Adrenal gland (tissue), 12 donors: ENCODE measurements around the gene MAIP1. TPM values are rescaled to one million over a fixed set of nuclear protein-coding genes. Genes with fewer than 3 reads are reported as not detected.

Experiments used
- DNase-seq, 7 donors: peaks; one replicate each; pipeline ENCODE4 v3.0.0-alpha.2; 2019 to 2020
- H3K27ac ChIP-seq, 5 donors: fragments of 200-600 bp; sonication (generic) in 4 of 5; 1 replicate in 3 of 5; 2 replicates in 2 of 5; pipeline versions ENCODE4 v1.5.1 to v1.8.0; 2016 to 2020; ENCODE audit warnings: mild to moderate bottlenecking in 1 of 5
- H3K27me3 ChIP-seq: fragments of 200-600 bp; 2 replicates; pipeline ENCODE4 v1.8.0; 2021
- H3K36me3 ChIP-seq, 2 donors: fragments of 200-600 bp; replicated peaks in 1 of 2; 1 replicate in 1 of 2; 2 replicates in 1 of 2; pipeline versions ENCODE4 v1.5.1 to v1.8.0; 2018 to 2022
- H3K4me1 ChIP-seq, 2 donors: fragments of 200-600 bp; replicated peaks in 1 of 2; 1 replicate in 1 of 2; 2 replicates in 1 of 2; pipeline versions ENCODE4 v1.5.1 to v1.8.0; 2018 to 2021
- H3K4me3 ChIP-seq, 4 donors: fragments of 200-600 bp; sonication (generic) in 3 of 4; one replicate each; pipeline ENCODE4 v1.5.1; 2016 to 2018
- H3K9me3 ChIP-seq, 3 donors: fragments of 200-600 bp; sonication (generic) in 1 of 3; replicated peaks in 1 of 3; 1 replicate in 2 of 3; 2 replicates in 1 of 3; pipeline versions ENCODE4 v1.5.1 to v1.8.0; 2016 to 2021
- CTCF ChIP-seq, 6 experiments: fragments of 450-650 bp in 4 of 6; fragments of 200-600 bp in 2 of 6; sonication (generic) in 1 of 6; IDR thresholded peaks; 1 replicate in 5 of 6; 2 replicates in 1 of 6; pipeline versions ENCODE4 v1.5.1 to v1.8.0; 2016 to 2021; ENCODE audit warnings: antibody characterized with exemption in 6 of 6, mild to moderate bottlenecking in 2 of 6, moderate library complexity in 1 of 6
- POLR2A ChIP-seq, 2 donors: fragments of 450-650 bp; IDR thresholded peaks; one replicate each; pipeline ENCODE4 v1.6.1; 2017; ENCODE audit warnings: antibody characterized with exemption in 2 of 2, mild to moderate bottlenecking in 2 of 2, moderate library complexity in 1 of 2
- WGBS, 4 donors: extraction: QIAGEN DNeasy Blood & Tissue Kit in 2 of 4; methylation state at CpG; one replicate each; pipeline versions ENCODE4 v1.1.5 to v1.1.7; 2013 to 2017; 5-methylcytosine and 5-hydroxymethylcytosine counted together
- intact Hi-C, 2 donors: fragments of 100-400 bp; cut with DNase I; formaldehyde crosslinking; loops; one replicate each; pipeline versions ENCODE4 v1.14.1 to v1.15.0; 2022 to 2023
- polyA plus RNA-seq, 3 donors: library from polyadenylated mRNA; stranded (reverse); fragments of 200-250 nt in 2 of 3; fragments of 350-450 nt in 1 of 3; fragmentation: Illumina TruSeq in 1 of 3; extraction: RNeasy Lipid Tissue Mini Kit (QIAGEN cat#74804) in 1 of 3; gene quantifications; one replicate each; pipeline ENCODE4 v1.2.3, GENCODE V29; 2013 to 2014
- total RNA-seq, 9 donors: library from RNA; depleted of rRNA in 4 of 9; stranded (reverse); fragments of >200 nt in 4 of 9; fragments of 120-200 nt in 1 of 9; fragmentation: NEBNext Ultra II Directional in 1 of 9; extraction: Animal tissue kit (Norgen Biotek cat#: 25700) in 1 of 9; gene quantifications; one replicate each; pipeline versions ENCODE4 v1.1.0 to v1.2.4, GENCODE V29; 2013 to 2023
- donor health status: healthy with polysubstance abuse.
- donor health status: Bipolar disorder and iron deficiency.
- donor health status: DM: yes; HTN: yes; CAD: no.
- donor health status: DM: no; HTN: no; CAD: no.
- donor health status: DM: no; HTN: no; CAD: no.
- donor health status: DM: yes; HTN: yes; CAD: no.

Gene MAIP1
- total and polyA plus RNA-seq, 12 donors = 6.6 to 55.4 (median 26.3) TPM

- no peak overlapping the region for H3K4me3 ChIP-seq
- H3K36me3 ChIP-seq = peaks cover 0 to 27% of the 10 kb centered on the region in 2 donors
- no peak overlapping the region for H3K27ac ChIP-seq
- TF ChIP-seq CTCF (IDR thresholded peaks at IDR 0.05) (no peak), POLR2A (IDR thresholded peaks at IDR 0.05) (no peak)
- 77 to 87% (median 81%) methylated on average over 2 of the region's 2 CpGs for WGBS, 4 donors
- intact Hi-C loops = no loop called here
- H3K27me3 ChIP-seq = no peaks in the 10 kb centered on the region
- H3K4me1 ChIP-seq = no peaks in the 10 kb centered on the region
- no peak for DNase-seq
- no peaks in the 10 kb centered on the region for H3K9me3 ChIP-seq
These were observed 11.0 kb downstream of the MAIP1 start for GRCh38 chr2:199966405-199966804.

- Histone ChIP-seq H3K9me3 (no peaks in the 10 kb centered on the region), H3K4me3 (no peak overlapping the region), H3K4me1 (no peaks in the 10 kb centered on the region), H3K27me3 (no peaks in the 10 kb centered on the region), H3K36me3 (peaks cover 0 to 21% of the 10 kb centered on the region in 2 donors), H3K27ac (no peak overlapping the region)
- no peak for DNase-seq
- intact Hi-C loops = no loop called here
- TF ChIP-seq POLR2A (IDR thresholded peaks at IDR 0.05) = no peak
- no peak for TF ChIP-seq CTCF (IDR thresholded peaks at IDR 0.05)
- WGBS, 4 donors = 95 to 98% (median 97%) methylated on average over 1 of the region's 1 CpG
These were observed 11.6 kb downstream of the MAIP1 start for GRCh38 chr2:199966976-199967375.

GRCh38 chr2:199968126-199968525 lies 12.7 kb downstream of the MAIP1 start:
- DNase-seq = no peak
- no peak for TF ChIP-seq CTCF (IDR thresholded peaks at IDR 0.05)
- TF ChIP-seq POLR2A (IDR thresholded peaks at IDR 0.05) = no peak
- Histone ChIP-seq H3K4me1 (no peaks in the 10 kb centered on the region), H3K9me3 (no peaks in the 10 kb centered on the region), H3K27ac (no peak overlapping the region), H3K36me3 (peaks cover 0 to 14% of the 10 kb centered on the region in 2 donors), H3K4me3 (no peak overlapping the region), H3K27me3 (no peaks in the 10 kb centered on the region)
- WGBS, 4 donors = 95 to 100% (median 97%) methylated on average over 1 of the region's 1 CpG
- intact Hi-C loops = no loop called here

GRCh38 chr2:199972088-199972626 lies 16.8 kb downstream of the MAIP1 start:
- Histone ChIP-seq H3K36me3 (no peaks in the 10 kb centered on the region), H3K27me3 (no peaks in the 10 kb centered on the region), H3K9me3 (no peaks in the 10 kb centered on the region), H3K4me1 (no peaks in the 10 kb centered on the region), H3K27ac (no peak overlapping the region), H3K4me3 (no peak overlapping the region)
- 82 to 92% (median 87%) methylated on average over 6 of the region's 6 CpGs for WGBS, 4 donors
- TF ChIP-seq POLR2A (IDR thresholded peaks at IDR 0.05) (no peak), CTCF (IDR thresholded peaks at IDR 0.05) (no peak)
- no peak for DNase-seq
- intact Hi-C loops = no loop called here
